NB4 (cell line): Measurements from ENCODE around the gene MDFI.

Experiments
- DNase-seq: peaks from one replicate; pipeline ENCODE4 v3.0.0; 2010; ENCODE audit warnings: low read depth
- H3K4me3 ChIP-seq: one replicate; pipeline ENCODE4 v1.5.1; 2011; ENCODE audit warnings: mild to moderate bottlenecking, low read depth, low read length, moderate library complexity
- MAX ChIP-seq: IDR thresholded peaks from 2 replicates; pipeline ENCODE4 v1.6.1; 2011; ENCODE audit warnings: low read depth, low read length
- MYC ChIP-seq: IDR thresholded peaks from 2 replicates; pipeline ENCODE4 v1.6.1; 2011; ENCODE audit warnings: low read depth, low read length
- POLR2A ChIP-seq: IDR thresholded peaks from 2 replicates; pipeline ENCODE4 v1.6.1; 2011; ENCODE audit warnings: mild to moderate bottlenecking; ENCODE audit not compliant: insufficient read length; ENCODE audit errors: extremely low read depth
- TF ChIP-seq, protein P1 (sequence below): IDR thresholded peaks from one replicate; pipeline ENCODE4 v1.5.1; 2012; ENCODE audit warnings: low read depth, low read length

Gene MDFI

GRCh38 chr6:41702089-41702745 is 63.9 kb downstream of the MDFI start:
- no peak overlapping the region for H3K4me3 ChIP-seq
- no peak for DNase-seq
- TF ChIP-seq MAX (no peak), POLR2A (no peak), MYC (no peak)
- TF ChIP-seq, protein P1, sequence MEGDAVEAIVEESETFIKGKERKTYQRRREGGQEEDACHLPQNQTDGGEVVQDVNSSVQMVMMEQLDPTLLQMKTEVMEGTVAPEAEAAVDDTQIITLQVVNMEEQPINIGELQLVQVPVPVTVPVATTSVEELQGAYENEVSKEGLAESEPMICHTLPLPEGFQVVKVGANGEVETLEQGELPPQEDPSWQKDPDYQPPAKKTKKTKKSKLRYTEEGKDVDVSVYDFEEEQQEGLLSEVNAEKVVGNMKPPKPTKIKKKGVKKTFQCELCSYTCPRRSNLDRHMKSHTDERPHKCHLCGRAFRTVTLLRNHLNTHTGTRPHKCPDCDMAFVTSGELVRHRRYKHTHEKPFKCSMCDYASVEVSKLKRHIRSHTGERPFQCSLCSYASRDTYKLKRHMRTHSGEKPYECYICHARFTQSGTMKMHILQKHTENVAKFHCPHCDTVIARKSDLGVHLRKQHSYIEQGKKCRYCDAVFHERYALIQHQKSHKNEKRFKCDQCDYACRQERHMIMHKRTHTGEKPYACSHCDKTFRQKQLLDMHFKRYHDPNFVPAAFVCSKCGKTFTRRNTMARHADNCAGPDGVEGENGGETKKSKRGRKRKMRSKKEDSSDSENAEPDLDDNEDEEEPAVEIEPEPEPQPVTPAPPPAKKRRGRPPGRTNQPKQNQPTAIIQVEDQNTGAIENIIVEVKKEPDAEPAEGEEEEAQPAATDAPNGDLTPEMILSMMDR: no peak

- no peak for DNase-seq
- no peak overlapping the region for H3K4me3 ChIP-seq
- TF ChIP-seq MAX (no peak), POLR2A (no peak)
Observed at GRCh38 chr6:41702771-41703494, 64.7 kb downstream of the MDFI start.
